ENCODE results near the gene TNFRSF25. TPM values are rescaled to one million over a fixed set of nuclear protein-coding genes. Genes with fewer than 3 reads are reported as not detected.
"Not testable (repeated sequence)": the region's sequence is repeated elsewhere in the genome, so short reads cannot be mapped to it uniquely, and the experiment has no call there.

The TNFRSF25 gene
- total RNA-seq, 2 experiments from 2014 or later: 82.4 to 87.0 TPM

GRCh38 chr1:6498576-6499111, 32.7 kb upstream of the TNFRSF25 start:
- CTCF ChIA-PET: interaction anchor here (0.6 to 1.4 kb wide), 3 partner anchors 9 to 1292 kb away, joined by 3 to 6 read pairs (median 5); no protein-coding TSS in a partner anchor
- Mint-ChIP-seq H3K4me3 (no peak overlapping the region), H3K36me3 (ENCODE audit: low read depth) (no peaks in the 10 kb centered on the region), H3K27me3 (ENCODE audit: low read depth) (no peaks in the 10 kb centered on the region), H3K27ac (no peak overlapping the region), H3K4me1 (ENCODE audit: low read depth) (peaks cover 19% of the 10 kb centered on the region), H3K9me3 (no peaks in the 10 kb centered on the region)
- no peak for DNase-seq
- intact Hi-C loops (cut with micrococcal nuclease): no loop called here

- no peaks in the 10 kb centered on the region for H3K36me3 Mint-ChIP-seq (ENCODE audit: low read depth)
- no peak for DNase-seq
- CTCF ChIA-PET: interaction anchor here (0.6 to 1.4 kb wide), 2 partner anchors 12 to 1293 kb away, joined by 3 to 5 read pairs; no protein-coding TSS in a partner anchor
- intact Hi-C loops (cut with micrococcal nuclease): no loop called here
- no peaks in the 10 kb centered on the region for H3K9me3 Mint-ChIP-seq
- no peak overlapping the region for H3K27ac Mint-ChIP-seq
- no peaks in the 10 kb centered on the region for H3K27me3 Mint-ChIP-seq (ENCODE audit: low read depth)
- H3K4me3 Mint-ChIP-seq: peak overlapping the region; percentile 69
- H3K4me1 Mint-ChIP-seq (ENCODE audit: low read depth): peaks cover 22% of the 10 kb centered on the region
Measured at GRCh38 chr1:6497867-6498575, 32.0 kb upstream of the TNFRSF25 start.

- no peaks in the 10 kb centered on the region for H3K36me3 Mint-ChIP-seq (ENCODE audit: low read depth)
- peak; percentile 56 for DNase-seq
- CTCF ChIA-PET: interaction anchor here (1.4 kb wide), 1 partner anchor 11 kb away, joined by 5 read pairs; no protein-coding TSS in a partner anchor
- peaks cover 24% of the 10 kb centered on the region for H3K4me1 Mint-ChIP-seq (ENCODE audit: low read depth)
- no peaks in the 10 kb centered on the region for H3K9me3 Mint-ChIP-seq
- H3K4me3 Mint-ChIP-seq: peak overlapping the region; percentile 69
- H3K27ac Mint-ChIP-seq: no peak overlapping the region
- no peaks in the 10 kb centered on the region for H3K27me3 Mint-ChIP-seq (ENCODE audit: low read depth)
- intact Hi-C loops (cut with micrococcal nuclease): no loop called here
Measured at GRCh38 chr1:6497215-6497866, 31.4 kb upstream of the TNFRSF25 start.

- CTCF ChIA-PET: interaction anchor here (0.6 kb wide), 1 partner anchor 57 kb away, joined by 3 read pairs; the partner anchor contains the start of gene NOL9
- no peak overlapping the region for H3K4me3 Mint-ChIP-seq
Measured at GRCh38 chr1:6496890-6497214, 30.9 kb upstream of the TNFRSF25 start.

GRCh38 chr1:6496365-6496721, 30.4 kb upstream of the TNFRSF25 start:
- intact Hi-C loops (cut with micrococcal nuclease): no loop called here
- CTCF ChIA-PET: interaction anchor here (0.6 kb wide), 1 partner anchor 58 kb away, joined by 3 read pairs; the partner anchor contains the start of gene NOL9

More at GRCh38 chr1:6496890-6497214, 30.9 kb upstream of the TNFRSF25 start:
- Mint-ChIP-seq H3K27ac (no peak overlapping the region), H3K27me3 (ENCODE audit: low read depth) (no peaks in the 10 kb centered on the region), H3K36me3 (ENCODE audit: low read depth) (no peaks in the 10 kb centered on the region), H3K9me3 (no peaks in the 10 kb centered on the region), H3K4me1 (ENCODE audit: low read depth) (peaks cover 24% of the 10 kb centered on the region)
- intact Hi-C loops (cut with micrococcal nuclease): no loop called here
- no peak for DNase-seq

DNA sequence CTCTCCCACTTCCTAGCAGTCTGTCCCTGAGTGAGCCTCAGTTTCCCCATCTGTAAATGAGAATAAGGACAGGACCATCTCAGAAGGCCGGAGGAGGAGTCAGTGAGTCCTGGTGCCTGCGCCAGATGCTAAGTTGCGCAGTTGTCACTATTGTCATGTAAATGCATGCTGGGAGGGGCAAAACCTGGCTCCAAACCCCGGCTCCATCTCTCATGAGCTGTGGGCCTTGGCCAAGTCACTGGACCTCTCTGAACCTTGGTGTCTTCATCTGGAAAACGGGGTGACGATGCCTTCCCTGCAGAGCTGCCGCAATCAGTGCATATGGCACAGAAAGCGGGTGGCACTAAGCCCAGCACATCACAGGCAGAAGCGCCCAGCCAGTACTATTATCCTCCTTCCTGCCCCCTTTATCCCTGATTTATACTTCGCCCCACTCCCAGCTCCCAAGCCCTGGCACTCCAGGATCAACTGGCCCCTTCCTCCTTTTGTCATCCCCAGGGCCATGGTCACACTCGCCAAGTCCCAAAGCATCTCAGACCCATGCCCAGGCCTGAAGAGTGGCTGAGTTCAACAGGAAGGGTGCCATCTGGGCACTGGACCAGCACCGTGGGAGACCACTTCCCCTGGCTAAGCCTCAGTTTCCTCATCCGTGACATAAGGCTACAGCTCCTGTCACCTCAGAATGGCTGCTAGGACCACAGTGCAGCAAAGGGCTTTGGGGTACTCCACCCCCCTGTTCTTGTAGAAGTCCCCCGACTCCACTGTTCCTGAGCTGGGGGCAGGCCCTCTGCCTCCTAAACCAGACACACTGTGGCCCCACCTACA, 29.8 kb upstream of the TNFRSF25 start:
- peaks cover 33% of the 10 kb centered on the region for H3K4me1 Mint-ChIP-seq (ENCODE audit: low read depth)
- intact Hi-C loops (cut with micrococcal nuclease): no loop called here
- no peaks in the 10 kb centered on the region for H3K9me3 Mint-ChIP-seq
- H3K4me3 Mint-ChIP-seq: peak overlapping the region; percentile 24
- no peaks in the 10 kb centered on the region for H3K27me3 Mint-ChIP-seq (ENCODE audit: low read depth)
- no peaks in the 10 kb centered on the region for H3K36me3 Mint-ChIP-seq (ENCODE audit: low read depth)
- H3K27ac Mint-ChIP-seq: no peak overlapping the region
- no peak for DNase-seq
- CTCF ChIA-PET: interaction anchor here (0.6 kb wide), 1 partner anchor 58 kb away, joined by 3 read pairs; the partner anchor contains the start of gene NOL9

More at GRCh38 chr1:6496365-6496721, 30.4 kb upstream of the TNFRSF25 start:
- H3K27me3 Mint-ChIP-seq (ENCODE audit: low read depth): no peaks in the 10 kb centered on the region
- H3K36me3 Mint-ChIP-seq (ENCODE audit: low read depth): no peaks in the 10 kb centered on the region
- DNase-seq: no peak
- H3K4me1 Mint-ChIP-seq (ENCODE audit: low read depth): peaks cover 29% of the 10 kb centered on the region
- H3K27ac Mint-ChIP-seq: no peak overlapping the region
- H3K9me3 Mint-ChIP-seq: no peaks in the 10 kb centered on the region
- H3K4me3 Mint-ChIP-seq: peak overlapping the region; percentile 24

DNA sequence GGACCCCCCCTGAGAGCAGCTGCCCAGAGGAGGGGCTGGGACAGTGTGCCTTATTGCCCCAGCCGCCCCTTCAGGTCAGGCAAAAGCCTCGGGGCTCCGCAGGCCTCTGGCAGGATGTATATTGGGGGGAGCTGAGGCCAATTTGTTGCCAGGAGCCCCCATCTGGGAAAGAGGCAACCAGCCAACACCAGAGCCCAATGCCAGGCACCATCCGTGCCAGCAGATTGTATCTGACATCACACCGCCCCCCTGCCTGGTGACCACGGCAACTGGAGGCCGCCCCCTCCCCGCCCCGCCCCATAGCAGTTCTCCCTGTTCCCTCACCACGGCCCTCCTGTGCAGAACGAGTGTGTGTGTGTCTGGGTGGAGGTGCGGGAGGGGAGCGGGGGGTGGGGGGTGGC, 29.1 kb upstream of the TNFRSF25 start:
- Mint-ChIP-seq H3K36me3 (ENCODE audit: low read depth) (no peaks in the 10 kb centered on the region), H3K4me3 (no peak overlapping the region), H3K27me3 (ENCODE audit: low read depth) (no peaks in the 10 kb centered on the region), H3K9me3 (no peaks in the 10 kb centered on the region), H3K27ac (no peak overlapping the region), H3K4me1 (ENCODE audit: low read depth) (peaks cover 33% of the 10 kb centered on the region)
- DNase-seq: no peak
- CTCF ChIA-PET: interaction anchor here (0.9 kb wide), 1 partner anchor 15 kb away, joined by 4 read pairs; no protein-coding TSS in a partner anchor
- intact Hi-C loops (cut with micrococcal nuclease): no loop called here

DNA sequence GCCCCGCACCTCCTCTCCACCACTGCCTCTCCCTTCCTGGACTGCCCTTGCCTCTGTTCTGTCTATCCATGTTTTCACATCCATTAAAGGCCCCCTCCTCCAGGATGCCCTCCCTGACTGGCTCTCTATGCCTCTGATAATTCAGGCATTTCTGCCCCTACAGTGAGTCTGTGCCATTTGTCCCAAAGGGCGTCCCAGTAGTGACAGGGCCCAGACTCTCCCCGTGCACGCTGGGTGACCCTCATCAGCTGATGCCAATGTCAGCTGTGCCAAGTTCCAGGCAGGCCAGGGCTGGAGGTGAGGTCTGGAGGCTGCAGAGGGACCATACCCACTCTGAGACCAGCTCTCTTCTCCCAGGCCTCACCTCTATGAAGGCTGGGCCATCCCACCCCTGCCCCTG, 28.7 kb upstream of the TNFRSF25 start:
- no peak overlapping the region for H3K4me3 Mint-ChIP-seq
- no peaks in the 10 kb centered on the region for H3K27me3 Mint-ChIP-seq (ENCODE audit: low read depth)
- H3K4me1 Mint-ChIP-seq (ENCODE audit: low read depth): peaks cover 33% of the 10 kb centered on the region
- CTCF ChIA-PET: interaction anchor here (0.9 kb wide), 1 partner anchor 15 kb away, joined by 4 read pairs; no protein-coding TSS in a partner anchor
- no peaks in the 10 kb centered on the region for H3K9me3 Mint-ChIP-seq
- no peak overlapping the region for H3K27ac Mint-ChIP-seq
- no peak for DNase-seq
- H3K36me3 Mint-ChIP-seq (ENCODE audit: low read depth): no peaks in the 10 kb centered on the region
- intact Hi-C loops (cut with micrococcal nuclease): loop anchor here (5.0 kb wide), 1 partner anchor 47 kb away; no protein-coding TSS in a partner anchor

GRCh38 chr1:6493834-6494223, 27.9 kb upstream of the TNFRSF25 start:
- not testable (repeated sequence) for H3K36me3 Mint-ChIP-seq (ENCODE audit: low read depth); H3K27me3 Mint-ChIP-seq (ENCODE audit: low read depth); DNase-seq; H3K9me3 Mint-ChIP-seq; H3K4me3 Mint-ChIP-seq; H3K27ac Mint-ChIP-seq
- H3K4me1 Mint-ChIP-seq (ENCODE audit: low read depth): peaks cover 33% of the 10 kb centered on the region
- intact Hi-C loops (cut with micrococcal nuclease): loop anchor here (5.0 kb wide), 1 partner anchor 47 kb away; no protein-coding TSS in a partner anchor
- CTCF ChIA-PET: interaction anchor here (0.6 kb wide), 1 partner anchor 87 kb away, joined by 3 read pairs; no protein-coding TSS in a partner anchor

DNA sequence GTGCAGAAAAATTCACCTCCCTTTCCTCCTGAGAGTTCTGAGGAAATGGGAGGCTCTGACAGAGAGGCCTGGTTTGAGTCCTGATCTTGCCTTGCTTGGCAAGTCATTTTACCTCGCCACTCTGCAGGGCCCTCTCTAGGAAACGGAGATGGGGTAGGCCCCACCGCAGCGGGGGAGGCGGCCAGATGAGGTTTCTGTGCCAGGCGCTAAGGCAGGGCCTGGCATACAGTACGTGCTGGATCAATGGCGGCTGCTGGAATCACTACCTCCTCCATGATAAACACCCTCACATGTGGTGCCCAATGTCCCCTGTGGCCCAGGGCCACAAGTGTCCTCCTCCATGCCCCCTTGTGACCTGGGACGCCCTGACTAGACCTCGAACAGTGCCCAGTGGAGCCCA, 26.0 kb upstream of the TNFRSF25 start:
- no peaks in the 10 kb centered on the region for H3K27me3 Mint-ChIP-seq (ENCODE audit: low read depth)
- no peak for DNase-seq
- intact Hi-C loops (cut with micrococcal nuclease): loop anchor here (1.0 to 5.0 kb wide), 4 partner anchors 45 to 154 kb away; no protein-coding TSS in a partner anchor
- CTCF ChIA-PET: interaction anchor here (0.6 to 2.1 kb wide), 6 partner anchors 20 to 234 kb away, joined by 3 to 7 read pairs (median 4); partner anchors contain the start of genes NOL9 and TAS1R1
- no peaks in the 10 kb centered on the region for H3K36me3 Mint-ChIP-seq (ENCODE audit: low read depth)
- no peaks in the 10 kb centered on the region for H3K9me3 Mint-ChIP-seq
- peak overlapping the region; percentile 72 for H3K4me3 Mint-ChIP-seq
- H3K4me1 Mint-ChIP-seq (ENCODE audit: low read depth): peaks cover 24% of the 10 kb centered on the region
- no peak overlapping the region for H3K27ac Mint-ChIP-seq

GRCh38 chr1:6491480-6491962, 25.5 kb upstream of the TNFRSF25 start, which contains the start of gene PLEKHG5:
Gene PLEKHG5 (minus strand): TSS chr1:6491667. CDS start chr1:6477571, 14,096 bp downstream.
- Mint-ChIP-seq H3K27me3 (ENCODE audit: low read depth) (peaks cover 1% of the 10 kb centered on the region), H3K36me3 (ENCODE audit: low read depth) (no peaks in the 10 kb centered on the region), H3K27ac (peak within 1 kb of the TSS; percentile 51), H3K9me3 (no peaks in the 10 kb centered on the region), H3K4me3 (peak within 1 kb of the TSS; percentile 72), H3K4me1 (ENCODE audit: low read depth) (peaks cover 23% of the 10 kb centered on the region)
- CTCF ChIA-PET: interaction anchor here (0.6 to 3.4 kb wide), 10 partner anchors 11 to 235 kb away, joined by 3 to 19 read pairs (median 4); partner anchors contain the start of genes NOL9 and TAS1R1
- DNase-seq: peak; percentile 52
- intact Hi-C loops (cut with micrococcal nuclease): loop anchor here (1.0 to 5.0 kb wide), 4 partner anchors 44 to 155 kb away; no protein-coding TSS in a partner anchor

Data from activated naive CD4-positive, alpha-beta T cell treated with anti-CD3 and anti-CD28 coated beads for 36 hours (primary cell).